Cerebellar nuclear complex (tissue), 1 donor: ENCODE results near the gene COL4A1.

Experiments used
- DNase-seq, 2 experiments: peaks; one replicate each; lab custom pipeline; 2025; lab: John Stamatoyannopoulos, UW

COL4A1 gene

GRCh38 chr13:110308656-110309359, 1.9 kb upstream of the COL4A1 start:
- no peak for DNase-seq

GRCh38 chr13:110307767-110308655, 1.1 kb upstream of the COL4A1 start:
- DNase-seq: no peak

DNA sequence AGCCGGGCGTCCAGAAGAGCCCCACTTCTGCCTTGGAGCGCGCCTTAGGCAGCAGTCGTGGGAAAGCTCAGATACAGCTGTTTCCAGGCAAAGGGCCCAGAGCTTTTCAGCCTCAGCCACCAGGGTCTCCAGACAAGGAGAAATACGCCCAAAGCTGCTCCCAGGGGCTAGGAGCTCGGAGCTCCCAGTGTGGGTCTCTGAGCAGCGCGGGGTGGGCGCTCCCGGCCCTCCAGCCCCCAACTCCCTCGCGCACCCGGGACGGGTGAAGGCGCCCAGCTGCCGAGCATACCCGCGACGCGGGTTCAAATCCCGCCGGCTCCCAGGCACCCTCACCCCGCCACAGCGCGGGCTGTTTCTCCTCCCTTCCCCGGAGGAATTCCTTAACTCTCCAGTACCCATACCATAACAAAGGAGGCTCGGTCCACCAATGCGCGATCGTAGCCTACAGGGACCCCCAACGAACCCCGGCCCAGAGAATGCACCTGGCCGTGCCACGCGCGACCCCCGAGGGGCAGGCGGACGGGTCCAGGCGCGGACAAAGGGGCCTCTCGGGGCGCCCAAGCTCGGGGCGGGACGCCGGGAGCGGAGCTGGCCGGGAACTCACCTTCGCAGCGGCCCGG, 507 bp downstream of the COL4A1 start:
- DNase-seq: no peak

- DNase-seq: no peak
Observed at GRCh38 chr13:110305949-110306339, 1.0 kb downstream of the COL4A1 start.

- no peak for DNase-seq
Observed at GRCh38 chr13:110305544-110305943, 1.4 kb downstream of the COL4A1 start.

GRCh38 chr13:110305001-110305400, 2.0 kb downstream of the COL4A1 start:
- DNase-seq: no peak

GRCh38 chr13:110304256-110304655, 2.7 kb downstream of the COL4A1 start:
- no peak for DNase-seq

DNA sequence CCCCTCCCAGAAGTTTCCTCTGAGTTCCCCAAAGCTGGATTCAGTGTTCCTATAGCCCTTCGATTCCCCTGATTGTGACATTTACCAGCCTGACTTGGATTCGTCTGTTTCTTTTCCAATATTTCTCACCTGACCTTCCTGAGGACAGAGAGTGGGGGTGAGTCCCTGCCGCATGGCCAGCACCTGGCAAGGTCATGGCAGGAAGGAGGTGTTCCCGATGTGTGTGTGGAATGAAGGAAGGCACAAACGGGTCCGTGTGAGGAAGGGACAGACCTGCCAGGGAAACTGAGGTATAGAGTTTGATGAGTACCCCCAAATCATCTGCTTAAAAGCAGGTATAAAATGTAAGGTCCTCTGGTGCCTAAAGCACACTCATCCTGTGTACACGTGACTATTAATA, 3.3 kb downstream of the COL4A1 start:
- DNase-seq: no peak

DNA sequence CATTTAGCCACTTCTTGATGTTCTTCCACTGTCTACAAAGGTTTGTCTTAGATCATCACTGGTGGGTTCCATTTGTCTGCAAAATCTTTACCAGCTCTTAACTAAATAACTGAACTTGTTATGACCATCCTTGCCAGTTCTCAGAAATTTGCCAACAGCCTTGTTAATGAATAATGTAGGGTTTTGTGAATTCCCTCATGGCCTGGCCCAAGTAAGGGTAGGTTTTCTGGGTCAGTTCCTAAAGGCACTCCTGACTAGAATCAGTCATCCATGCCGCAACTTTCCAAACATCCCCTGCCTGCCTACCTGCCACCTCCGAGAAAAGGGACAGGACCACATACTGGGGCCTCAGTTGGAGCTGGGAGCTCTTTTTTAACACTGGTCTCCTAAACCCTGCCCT, 4.0 kb downstream of the COL4A1 start:
- DNase-seq: no peak

DNA sequence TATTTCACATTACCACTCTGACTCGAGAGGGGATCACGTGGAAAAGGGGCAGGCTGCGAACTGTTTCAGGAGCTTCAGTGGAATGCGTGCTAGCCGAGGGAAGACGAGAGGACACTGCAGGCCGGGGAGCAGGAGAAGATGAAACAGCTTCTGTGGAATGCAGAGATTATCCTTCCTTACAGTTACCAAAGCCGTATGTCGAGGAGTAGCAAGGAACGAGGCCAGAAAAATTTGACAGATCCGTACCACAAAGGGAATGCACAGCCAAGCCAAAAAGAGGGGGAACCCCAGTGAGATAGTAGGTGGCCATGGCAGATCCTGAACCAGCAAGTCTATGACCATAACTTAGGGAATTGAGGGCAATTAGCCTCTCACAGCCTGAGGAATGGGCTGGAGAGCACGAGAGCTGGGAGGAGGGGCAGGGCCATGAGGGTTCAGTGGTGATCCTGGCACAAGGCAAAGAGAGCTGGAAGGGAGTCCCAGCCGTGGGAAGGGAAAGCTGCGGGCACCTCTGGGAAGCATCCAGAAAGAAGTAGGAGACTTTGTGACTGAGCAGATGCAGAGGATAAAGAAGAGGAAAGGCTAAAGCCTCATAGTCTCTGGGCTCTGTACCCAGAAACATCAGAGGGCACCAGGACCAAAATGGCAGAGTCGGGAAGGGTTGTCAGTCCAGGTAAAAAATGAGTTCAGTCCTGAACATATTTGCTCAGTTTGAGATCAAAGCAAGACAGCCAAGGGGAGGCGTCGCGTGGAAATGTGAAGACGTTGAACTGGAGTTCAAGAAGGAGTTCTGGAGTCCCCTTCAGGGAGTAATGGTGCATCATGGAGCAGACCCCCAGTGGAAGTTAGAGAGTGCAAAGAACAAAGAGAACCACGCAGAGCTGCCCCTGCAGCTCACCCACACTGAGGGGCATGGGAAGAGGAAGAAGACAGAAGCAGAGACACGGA, 5.1 kb downstream of the COL4A1 start:
- no peak for DNase-seq

- no peak for DNase-seq
Observed at GRCh38 chr13:110301083-110301482, 5.9 kb downstream of the COL4A1 start.

DNA sequence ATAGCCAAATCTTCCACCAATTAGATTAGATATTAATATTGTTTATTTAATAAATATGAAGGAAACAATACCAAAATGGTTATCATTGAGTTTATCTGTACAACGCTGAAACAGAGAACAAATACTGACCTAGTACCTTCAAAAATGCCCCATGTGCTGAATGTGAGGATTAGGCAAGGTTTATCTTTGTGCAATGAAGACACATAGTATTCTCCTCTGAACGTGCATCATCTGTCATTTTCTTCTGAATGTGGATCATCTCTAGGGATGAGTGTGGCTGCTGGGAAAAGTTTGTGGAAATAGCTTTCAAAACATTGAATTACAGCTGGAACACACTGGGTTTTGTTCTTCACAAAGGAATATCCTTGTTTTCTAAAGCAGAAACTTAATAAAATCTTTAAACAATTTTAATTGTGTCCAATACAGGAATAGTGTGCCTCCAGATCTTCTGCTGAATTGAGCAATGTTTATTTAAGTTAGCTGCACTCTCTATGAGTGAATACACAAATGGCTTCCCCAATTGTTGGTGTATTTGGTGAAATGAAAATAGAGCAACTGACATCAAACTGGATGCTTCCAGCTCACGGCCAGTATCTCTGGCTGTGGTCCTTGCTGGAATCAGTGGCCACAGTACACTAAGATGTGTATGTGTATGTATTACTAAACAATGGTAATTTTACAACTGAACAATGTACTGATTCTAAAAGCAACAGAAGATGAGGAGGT, 6.7 kb downstream of the COL4A1 start:
- no peak for DNase-seq

GRCh38 chr13:110299283-110299840, 7.6 kb downstream of the COL4A1 start:
- no peak for DNase-seq

GRCh38 chr13:110298505-110299282, 8.3 kb downstream of the COL4A1 start:
- DNase-seq: no peak

DNA sequence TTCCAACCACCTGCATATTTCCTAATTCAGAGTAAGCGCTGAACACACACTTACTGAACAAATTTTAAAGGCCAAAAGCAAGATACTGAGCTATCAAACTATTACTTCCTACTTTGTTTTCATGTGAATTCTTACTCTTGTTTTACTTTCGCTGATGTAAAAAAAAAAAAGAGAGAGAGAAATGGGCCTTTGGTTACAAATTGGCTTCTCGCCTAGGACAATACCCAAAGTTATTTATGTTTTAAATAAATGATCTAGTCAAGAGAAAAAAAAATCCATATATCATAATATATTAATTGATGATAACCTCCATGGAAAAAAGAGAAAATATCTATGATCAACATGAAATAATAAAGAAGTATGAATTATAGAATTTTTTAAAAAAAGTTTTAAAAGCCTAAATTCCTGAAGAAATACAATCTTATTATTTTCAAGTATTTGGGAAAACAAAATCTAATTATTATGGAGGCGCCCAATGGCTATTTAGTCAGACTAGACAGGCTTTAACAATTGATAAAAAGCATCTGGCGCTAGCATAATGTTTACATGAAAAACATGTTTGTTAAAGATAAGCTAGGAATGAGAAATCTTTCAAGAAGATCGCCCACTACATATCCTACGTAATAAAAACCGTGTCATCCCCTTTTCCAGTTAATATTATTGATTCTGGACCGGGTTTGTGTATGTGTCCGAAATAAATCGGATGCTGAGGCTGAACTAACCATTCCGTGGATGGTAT, 9.0 kb downstream of the COL4A1 start:
- DNase-seq: no peak

GRCh38 chr13:110297011-110297410, 9.9 kb downstream of the COL4A1 start:
- DNase-seq: no peak

DNA sequence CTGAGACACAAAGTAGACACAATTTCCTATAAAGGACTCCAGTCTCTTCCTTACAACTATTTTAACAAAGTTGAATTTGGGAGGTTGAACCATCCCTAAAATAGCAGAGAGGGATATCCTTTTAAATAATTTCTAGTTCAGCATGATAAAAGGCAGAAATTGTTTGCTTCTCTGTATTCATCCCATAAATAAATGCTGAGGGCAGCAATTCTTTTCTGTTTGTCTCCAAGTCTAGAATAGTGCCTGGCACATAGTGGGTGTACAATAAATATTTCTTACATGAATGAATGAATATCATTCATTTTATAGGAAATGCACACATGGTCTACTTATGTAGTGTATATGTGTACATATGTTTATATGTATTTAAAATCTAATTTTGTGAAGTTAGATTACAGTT, 12.3 kb downstream of the COL4A1 start:
- no peak for DNase-seq

- DNase-seq: no peak
Observed at GRCh38 chr13:110294146-110294545, 12.8 kb downstream of the COL4A1 start.

DNA sequence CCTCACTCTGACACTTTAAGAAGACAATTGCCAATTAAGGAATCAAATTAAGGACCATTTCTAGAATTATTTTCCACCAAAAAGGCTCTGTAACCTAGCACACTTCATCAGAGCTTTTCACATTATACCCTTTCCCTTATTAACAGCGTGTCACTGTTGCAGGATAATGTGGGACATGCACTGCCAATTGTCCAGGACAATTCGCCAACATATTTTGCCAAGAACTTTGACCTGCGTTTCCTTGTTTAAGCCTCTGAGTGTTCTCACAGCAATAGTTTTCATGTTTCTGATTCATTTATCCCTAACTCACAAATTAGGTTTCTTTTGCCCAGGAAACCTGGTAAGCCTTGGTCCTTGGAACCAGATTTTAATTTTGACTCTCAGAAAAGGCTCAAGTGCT, 13.3 kb downstream of the COL4A1 start:
- DNase-seq: no peak
